Measurements from ENCODE around the gene SLC38A2.

Gene SLC38A2

DNA sequence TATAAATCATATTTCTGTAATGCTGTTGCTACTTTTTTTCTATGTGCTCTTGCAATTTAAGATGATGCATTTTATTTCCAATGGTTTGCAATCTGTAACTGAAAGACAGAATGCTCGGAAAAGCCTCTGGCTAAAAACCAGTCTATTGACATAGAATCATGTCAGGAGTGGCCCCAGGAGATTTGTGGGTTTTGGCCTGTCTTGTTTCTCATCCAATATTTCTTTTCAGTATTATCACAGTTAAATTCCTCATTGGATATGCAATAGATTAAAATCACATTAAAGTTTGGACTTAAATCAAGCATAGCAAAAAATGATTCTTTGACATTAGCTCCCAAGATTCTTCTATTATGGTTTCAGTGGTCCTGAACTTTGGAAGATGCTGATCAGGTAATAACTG, 19.1 kb upstream of the SLC38A2 start:
- H3K36me3 ChIP-seq (ENCODE audit: insufficient read depth, low read length), result peaks cover 31% of the 10 kb centered on the region
- no peaks in the 10 kb centered on the region for H3K9me3 ChIP-seq (ENCODE audit: insufficient read depth, low read depth, low read length)

DNA sequence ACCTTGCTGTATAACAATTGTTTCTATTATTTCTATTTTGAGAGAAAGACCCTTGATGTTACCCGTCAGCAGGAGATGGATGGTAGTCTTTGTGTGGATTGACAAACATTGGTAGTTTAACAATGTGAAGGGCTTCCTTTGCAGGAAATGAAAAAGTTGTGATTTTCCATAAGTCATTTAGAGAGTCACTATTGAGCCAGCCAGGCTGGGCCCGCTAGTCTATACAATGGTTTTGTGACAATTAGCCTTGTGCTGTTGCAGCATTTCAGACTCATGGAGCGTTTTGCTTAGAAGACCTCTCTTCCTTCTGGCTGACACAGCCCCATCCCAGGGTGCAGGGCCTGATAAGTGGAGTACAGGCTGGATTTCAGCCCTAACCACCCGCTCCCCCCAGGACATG, 18.3 kb upstream of the SLC38A2 start:
- H3K9ac ChIP-seq (ENCODE audit: low read depth, low read length), result peak overlapping the region; percentile 44; the same call in 1 of the 2 replicates
- peak overlapping the region; percentile 83 for H3K27ac ChIP-seq (ENCODE audit: low read depth, low read length)
- H3K4me1 ChIP-seq (ENCODE audit: insufficient read depth, low read length), result peaks cover 77% of the 10 kb centered on the region
- WGBS, result 56% methylated on average over 4 of the region's 4 CpGs
- H3K9me3 ChIP-seq (ENCODE audit: insufficient read depth, low read depth, low read length), result no peaks in the 10 kb centered on the region
- peaks cover 31% of the 10 kb centered on the region for H3K36me3 ChIP-seq (ENCODE audit: insufficient read depth, low read length)
- H3K27me3 ChIP-seq (ENCODE audit: insufficient read depth, low read length), result no peaks in the 10 kb centered on the region
- no peak overlapping the region for H3K4me3 ChIP-seq (ENCODE audit: low read length)

More for the DNA sequence above, 19.1 kb upstream of the SLC38A2 start:
- H3K4me3 ChIP-seq (ENCODE audit: low read length), result no peak overlapping the region
- H3K4me1 ChIP-seq (ENCODE audit: insufficient read depth, low read length), result peaks cover 70% of the 10 kb centered on the region
- H3K9ac ChIP-seq (ENCODE audit: low read depth, low read length), result peak overlapping the region; percentile 44; the same call in 1 of the 2 replicates
- peak overlapping the region; percentile 83 for H3K27ac ChIP-seq (ENCODE audit: low read depth, low read length)
- H3K27me3 ChIP-seq (ENCODE audit: insufficient read depth, low read length), result no peaks in the 10 kb centered on the region
- 93% methylated on average over 1 of the region's 1 CpG for WGBS

DNA sequence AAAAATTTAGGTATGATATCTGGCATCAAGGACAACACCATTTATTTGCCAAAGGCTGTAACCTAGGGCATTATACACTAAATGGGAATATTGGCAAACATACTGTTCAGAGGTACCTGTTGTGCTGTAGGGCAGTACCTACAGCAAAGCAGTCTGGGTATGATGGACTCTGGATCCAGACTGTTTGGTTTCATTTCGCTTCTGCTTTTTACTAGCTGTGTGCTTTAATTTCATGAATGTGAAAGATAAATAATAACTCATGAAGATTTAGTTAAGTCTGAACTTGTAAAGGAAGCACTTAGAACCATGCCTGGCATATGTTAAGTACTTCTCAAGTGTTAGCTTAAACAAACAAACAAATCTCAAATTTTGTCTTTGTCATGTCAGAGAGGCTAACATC, 17.7 kb upstream of the SLC38A2 start:
- 91% methylated on average over 1 of the region's 1 CpG for WGBS
- Histone ChIP-seq H3K4me3 (ENCODE audit: low read length) (no peak overlapping the region), H3K27me3 (ENCODE audit: insufficient read depth, low read length) (no peaks in the 10 kb centered on the region), H3K36me3 (ENCODE audit: insufficient read depth, low read length) (peaks cover 31% of the 10 kb centered on the region), H3K27ac (ENCODE audit: low read depth, low read length) (peak overlapping the region; percentile 83), H3K9me3 (ENCODE audit: insufficient read depth, low read depth, low read length) (no peaks in the 10 kb centered on the region), H3K4me1 (ENCODE audit: insufficient read depth, low read length) (peaks cover 77% of the 10 kb centered on the region), H3K9ac (ENCODE audit: low read depth, low read length) (no peak overlapping the region)

DNA sequence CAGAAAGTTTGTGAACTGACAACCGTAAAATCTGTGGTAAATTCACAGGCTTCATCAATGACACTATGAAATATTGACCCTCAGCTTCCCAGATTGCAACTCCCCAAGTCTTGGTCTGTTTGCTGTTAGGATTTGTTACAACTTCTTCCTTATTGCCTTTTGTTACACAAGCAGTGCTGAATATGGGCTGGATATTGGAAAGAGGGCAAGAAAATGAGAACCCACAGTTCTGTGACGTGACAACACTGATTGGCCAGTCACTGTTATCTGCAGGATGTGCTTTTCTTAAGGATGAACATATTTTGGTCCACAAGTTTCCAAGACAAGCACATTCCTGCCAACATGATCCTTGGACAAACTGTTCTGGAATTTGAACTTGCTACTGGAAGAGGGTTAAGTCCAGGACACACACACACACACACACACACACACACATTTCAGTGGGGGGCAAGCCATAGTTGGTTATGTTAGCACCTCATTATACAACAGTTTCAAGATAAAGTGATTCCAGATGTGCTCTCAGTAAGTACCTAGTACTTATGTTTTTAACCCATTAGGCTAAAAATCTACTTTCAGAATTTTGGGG, 16.6 kb upstream of the SLC38A2 start:
- Histone ChIP-seq H3K4me1 (ENCODE audit: insufficient read depth, low read length) (peaks cover 87% of the 10 kb centered on the region), H3K9me3 (ENCODE audit: insufficient read depth, low read depth, low read length) (no peaks in the 10 kb centered on the region), H3K27ac (ENCODE audit: low read depth, low read length) (no peak overlapping the region), H3K36me3 (ENCODE audit: insufficient read depth, low read length) (peaks cover 31% of the 10 kb centered on the region), H3K9ac (ENCODE audit: low read depth, low read length) (no peak overlapping the region), H3K27me3 (ENCODE audit: insufficient read depth, low read length) (no peaks in the 10 kb centered on the region), H3K4me3 (ENCODE audit: low read length) (no peak overlapping the region)
- WGBS, result 88% methylated on average over 2 of the region's 2 CpGs

DNA sequence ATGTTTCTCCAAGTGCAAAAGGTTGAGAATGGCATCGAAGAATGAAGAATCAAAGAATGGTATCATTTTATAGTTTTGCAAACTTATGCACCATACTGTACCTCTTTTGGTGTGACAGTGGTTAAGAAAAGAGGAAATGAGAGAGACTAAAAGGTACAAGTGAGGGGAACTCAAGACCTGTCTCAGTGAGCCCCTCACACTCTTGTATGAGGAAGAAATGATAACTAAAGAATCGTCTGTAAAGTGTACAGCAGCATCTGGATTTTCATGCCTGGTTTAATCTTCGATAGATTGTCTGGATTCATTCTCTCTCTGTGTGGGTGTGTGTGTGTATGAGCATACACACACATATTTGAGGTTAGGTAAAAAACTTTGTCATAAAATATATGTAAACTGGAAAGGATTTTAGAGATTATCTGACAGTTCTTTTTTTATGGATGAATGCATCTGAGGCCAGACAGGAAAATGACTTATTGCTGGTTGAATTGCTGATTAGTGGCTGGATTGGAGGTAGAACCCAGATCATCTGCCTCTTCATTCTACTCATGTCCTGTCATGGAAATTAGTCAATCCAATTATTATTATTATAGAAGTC, 16.0 kb upstream of the SLC38A2 start:
- Histone ChIP-seq H3K36me3 (ENCODE audit: insufficient read depth, low read length) (peaks cover 27% of the 10 kb centered on the region), H3K9ac (ENCODE audit: low read depth, low read length) (no peak overlapping the region), H3K27me3 (ENCODE audit: insufficient read depth, low read length) (no peaks in the 10 kb centered on the region), H3K4me3 (ENCODE audit: low read length) (no peak overlapping the region), H3K4me1 (ENCODE audit: insufficient read depth, low read length) (peaks cover 88% of the 10 kb centered on the region), H3K27ac (ENCODE audit: low read depth, low read length) (no peak overlapping the region), H3K9me3 (ENCODE audit: insufficient read depth, low read depth, low read length) (no peaks in the 10 kb centered on the region)
- 91% methylated on average over 3 of the region's 3 CpGs for WGBS

DNA sequence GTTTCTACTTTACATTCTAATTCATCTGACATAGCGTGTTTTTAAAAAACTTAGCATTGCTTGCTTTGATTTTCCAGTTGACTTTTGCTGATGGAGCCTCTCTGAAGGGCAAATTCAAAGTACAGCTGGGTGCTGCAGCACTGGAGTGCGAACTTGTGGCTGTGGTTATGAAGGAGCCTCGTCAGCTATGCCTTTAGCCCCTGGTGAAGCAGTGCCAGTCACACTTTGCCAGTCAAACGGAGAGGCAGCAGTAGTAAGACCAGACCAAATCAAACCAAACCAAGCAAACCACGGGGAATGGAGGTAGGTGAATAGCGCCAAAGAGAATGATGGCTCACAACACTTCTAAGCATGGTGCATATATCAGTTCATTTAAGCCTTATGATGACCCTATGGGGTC, 15.1 kb upstream of the SLC38A2 start:
- H3K9me3 ChIP-seq (ENCODE audit: insufficient read depth, low read depth, low read length), result no peaks in the 10 kb centered on the region
- H3K9ac ChIP-seq (ENCODE audit: low read depth, low read length), result peak overlapping the region; percentile 14; the same call in 1 of the 2 replicates
- H3K4me1 ChIP-seq (ENCODE audit: insufficient read depth, low read length), result peaks cover 85% of the 10 kb centered on the region
- no peak overlapping the region for H3K4me3 ChIP-seq (ENCODE audit: low read length)
- peak overlapping the region; percentile 85 for H3K27ac ChIP-seq (ENCODE audit: low read depth, low read length)
- H3K27me3 ChIP-seq (ENCODE audit: insufficient read depth, low read length), result no peaks in the 10 kb centered on the region
- 92% methylated on average over 6 of the region's 6 CpGs for WGBS
- H3K36me3 ChIP-seq (ENCODE audit: insufficient read depth, low read length), result peaks cover 24% of the 10 kb centered on the region

DNA sequence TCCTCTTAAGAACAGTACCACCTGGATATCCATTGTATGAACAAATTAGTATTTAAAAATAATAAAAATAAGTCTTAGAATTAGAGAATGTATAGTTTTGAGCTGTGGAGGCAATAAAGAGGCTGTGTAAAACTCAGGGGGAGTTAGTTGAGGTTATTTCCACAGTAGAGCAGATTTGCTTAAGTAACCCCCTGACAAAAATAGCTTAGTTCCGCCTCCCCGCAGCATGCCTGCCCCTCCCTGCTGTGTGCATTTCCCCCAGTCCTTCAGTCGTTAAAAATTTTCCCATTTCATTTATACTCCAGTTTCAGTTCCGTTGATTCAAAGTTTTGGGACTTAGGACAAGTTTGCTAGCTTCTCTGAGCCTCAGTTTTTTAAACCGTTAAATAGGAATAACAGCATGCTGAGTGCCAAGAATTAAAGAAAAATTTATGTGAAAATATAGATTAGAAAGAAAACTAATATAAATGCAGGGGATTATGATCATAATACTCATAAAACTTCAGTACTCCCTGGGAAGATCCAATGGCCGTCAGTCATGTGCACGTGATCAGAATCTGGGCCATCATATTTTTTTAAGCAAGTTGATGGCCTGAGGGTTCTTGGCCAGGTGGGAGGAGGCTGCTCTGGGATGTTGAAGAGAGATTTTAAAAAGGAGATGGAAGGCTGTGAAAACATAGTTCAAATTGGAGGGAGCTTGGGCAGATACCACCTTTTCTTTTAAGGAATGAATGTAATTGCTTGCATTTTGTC, 14.5 kb upstream of the SLC38A2 start:
- Histone ChIP-seq H3K4me1 (ENCODE audit: insufficient read depth, low read length) (peaks cover 83% of the 10 kb centered on the region), H3K27ac (ENCODE audit: low read depth, low read length) (peak overlapping the region; percentile 85), H3K36me3 (ENCODE audit: insufficient read depth, low read length) (peaks cover 22% of the 10 kb centered on the region), H3K27me3 (ENCODE audit: insufficient read depth, low read length) (no peaks in the 10 kb centered on the region), H3K9ac (ENCODE audit: low read depth, low read length) (peak overlapping the region; percentile 48; the same call in 1 of the 2 replicates), H3K9me3 (ENCODE audit: insufficient read depth, low read depth, low read length) (no peaks in the 10 kb centered on the region), H3K4me3 (ENCODE audit: low read length) (peak overlapping the region; percentile 35)
- 11% methylated on average over 7 of the region's 7 CpGs for WGBS

DNA sequence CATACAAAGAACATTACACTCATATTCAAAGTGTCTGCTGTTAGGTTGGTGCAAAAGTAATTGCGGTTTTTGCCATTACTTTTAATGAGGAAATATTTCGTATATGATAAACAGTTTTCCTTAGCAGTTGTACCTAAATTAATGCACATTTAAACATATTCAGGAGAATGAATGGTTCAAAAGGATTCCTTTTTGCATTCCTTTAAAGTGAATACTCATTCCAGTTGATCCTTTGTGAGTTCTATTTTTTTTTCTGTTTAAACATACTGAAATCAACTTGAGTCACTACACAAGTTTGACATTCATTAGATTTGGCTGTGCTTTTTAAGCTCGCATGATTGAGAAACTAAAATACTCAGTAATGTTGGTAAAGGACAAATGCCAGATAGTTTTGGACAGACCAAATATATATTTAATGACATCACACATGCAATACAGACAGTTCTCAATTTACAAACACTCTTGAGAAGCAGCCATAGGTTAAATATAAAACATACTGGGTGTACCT, 13.8 kb upstream of the SLC38A2 start:
- peak overlapping the region; percentile 35 for H3K4me3 ChIP-seq (ENCODE audit: low read length)
- H3K36me3 ChIP-seq (ENCODE audit: insufficient read depth, low read length), result peaks cover 19% of the 10 kb centered on the region
- H3K4me1 ChIP-seq (ENCODE audit: insufficient read depth, low read length), result peaks cover 81% of the 10 kb centered on the region
- peak overlapping the region; percentile 48; the same call in 1 of the 2 replicates for H3K9ac ChIP-seq (ENCODE audit: low read depth, low read length)
- no peaks in the 10 kb centered on the region for H3K9me3 ChIP-seq (ENCODE audit: insufficient read depth, low read depth, low read length)
- no peaks in the 10 kb centered on the region for H3K27me3 ChIP-seq (ENCODE audit: insufficient read depth, low read length)
- peak overlapping the region; percentile 85 for H3K27ac ChIP-seq (ENCODE audit: low read depth, low read length)
- 40% methylated on average over 1 of the region's 3 CpGs for WGBS

DNA sequence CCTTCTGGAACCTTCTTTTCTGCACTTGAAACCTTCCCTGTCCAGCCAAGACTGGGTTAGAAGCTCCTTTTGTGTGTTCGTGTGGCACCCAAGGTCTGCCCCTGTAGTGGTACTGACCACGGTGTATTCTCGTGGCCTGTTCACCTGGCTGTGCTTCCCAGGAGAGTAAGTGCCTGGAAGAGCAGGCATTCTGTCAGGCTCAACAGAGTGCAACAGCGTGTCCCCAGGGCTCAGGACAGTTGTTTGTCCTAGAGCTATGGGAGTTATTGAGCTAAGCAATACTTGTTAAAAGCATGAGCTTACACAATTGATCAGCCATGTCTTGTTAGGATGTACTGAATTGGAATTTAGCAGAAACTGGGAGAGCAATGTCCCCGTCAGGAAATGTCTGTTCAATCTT, 12.9 kb upstream of the SLC38A2 start:
- no peak overlapping the region; the same call in 1 of the 2 replicates for H3K9ac ChIP-seq (ENCODE audit: low read depth, low read length)
- WGBS, result 59% methylated on average over 4 of the region's 5 CpGs
- H3K4me3 ChIP-seq (ENCODE audit: low read length), result peak overlapping the region; percentile 89

DNA sequence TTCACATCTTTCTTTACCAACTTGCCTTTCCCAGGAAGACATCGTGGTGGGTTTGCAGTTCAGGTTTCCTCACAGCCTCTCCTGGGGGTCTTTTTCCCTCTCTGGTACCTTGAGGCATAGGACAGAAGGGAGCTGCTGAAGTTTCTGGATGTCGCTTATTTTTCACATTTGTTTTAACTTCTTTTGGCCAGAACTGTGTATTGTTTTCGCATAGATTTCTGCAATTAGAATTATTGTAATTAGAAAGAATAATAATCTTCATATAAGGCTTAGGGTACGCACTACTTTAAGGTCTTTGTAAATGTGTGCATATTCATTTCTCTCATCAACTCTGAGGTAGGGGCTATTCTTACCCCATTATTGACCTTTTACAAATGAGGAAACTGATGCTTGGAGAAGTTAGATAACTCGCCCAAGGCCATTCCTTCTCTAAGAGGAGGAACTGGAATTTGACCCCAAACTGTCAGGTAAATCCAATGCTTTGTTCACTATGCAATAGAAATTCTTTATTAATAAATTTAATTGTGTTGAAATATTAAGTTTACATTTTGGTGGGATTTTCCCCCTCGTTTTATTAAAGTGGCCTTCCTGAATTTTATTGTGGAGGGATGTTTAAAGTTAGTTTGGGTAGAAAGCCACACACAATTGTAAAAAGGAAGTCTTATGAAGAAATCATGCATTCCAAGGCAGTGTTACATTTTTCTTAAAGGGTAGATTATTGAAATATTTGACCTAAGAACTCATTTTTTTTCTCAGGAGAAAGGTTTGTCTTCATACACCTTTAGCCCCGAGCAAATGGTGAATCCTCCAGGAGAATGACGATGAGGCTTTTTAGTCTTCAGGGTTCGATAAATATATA, 12.1 kb upstream of the SLC38A2 start:
- Histone ChIP-seq H3K27me3 (ENCODE audit: insufficient read depth, low read length) (no peaks in the 10 kb centered on the region), H3K4me3 (ENCODE audit: low read length) (peak overlapping the region; percentile 89), H3K27ac (ENCODE audit: low read depth, low read length) (peak overlapping the region; percentile 99), H3K9ac (ENCODE audit: low read depth, low read length) (peak overlapping the region; percentile 96), H3K9me3 (ENCODE audit: insufficient read depth, low read depth, low read length) (no peaks in the 10 kb centered on the region), H3K36me3 (ENCODE audit: insufficient read depth, low read length) (peaks cover 18% of the 10 kb centered on the region), H3K4me1 (ENCODE audit: insufficient read depth, low read length) (peaks cover 64% of the 10 kb centered on the region)
- whole genome bisulfite sequencing, result 67% methylated on average over 6 of the region's 9 CpGs

More for the DNA sequence above, 12.9 kb upstream of the SLC38A2 start:
- no peaks in the 10 kb centered on the region for H3K9me3 ChIP-seq (ENCODE audit: insufficient read depth, low read depth, low read length)
- peak overlapping the region; percentile 85 for H3K27ac ChIP-seq (ENCODE audit: low read depth, low read length)
- H3K4me1 ChIP-seq (ENCODE audit: insufficient read depth, low read length), result peaks cover 72% of the 10 kb centered on the region
- no peaks in the 10 kb centered on the region for H3K27me3 ChIP-seq (ENCODE audit: insufficient read depth, low read length)
- peaks cover 19% of the 10 kb centered on the region for H3K36me3 ChIP-seq (ENCODE audit: insufficient read depth, low read length)
